ENCODE results near the gene PHC2. TPM values are rescaled to one million over a fixed set of nuclear protein-coding genes. Genes with fewer than 3 reads are reported as not detected.

The PHC2 gene
- total RNA-seq, 1 experiment from 2014 or later: 176 TPM

GRCh38 chr1:33317354-33317753 is 113.5 kb downstream of the PHC2 start:
- BruUV-seq (replicated peaks): no TSS peak
- no peak for ATAC-seq
- H3K79me2 ChIP-seq (ENCODE audit: insufficient read depth, low read length): no peaks in the 10 kb centered on the region
- no peaks in the 10 kb centered on the region for H4K20me1 ChIP-seq (ENCODE audit: insufficient read depth)
- DNase-seq (ENCODE audit: low read depth, low spot score): no peak
- no peak overlapping the region for H3K4me3 ChIP-seq (replicated peaks in 1 of 2; ENCODE audit: low read depth in 1 of 2, low read length in 2 of 2)
- CTCF ChIA-PET: no interaction called here
- H2AFZ ChIP-seq (ENCODE audit: low read depth, low read length, poor library complexity, severe bottlenecking): no peak overlapping the region
- no peaks in the 10 kb centered on the region for H3K36me3 ChIP-seq (ENCODE audit: control insufficient read depth in 1 of 2, insufficient read depth in 2 of 2, low read length in 2 of 2)
- no peak for TF ChIP-seq RAD21 (IDR thresholded peaks at IDR 0.05; ENCODE audit: low read depth)
- no peaks in the 10 kb centered on the region for H3K9me2 ChIP-seq (ENCODE audit: insufficient read depth)
- no peak overlapping the region for H3K4me2 ChIP-seq (ENCODE audit: low read length)
- POLR2A ChIA-PET: no interaction called here
- H3K9ac ChIP-seq (ENCODE audit: low read length): no peak overlapping the region
- RAD21 ChIA-PET (ENCODE audit: low non-redundant PET in 1 of 2, low total read pairs in 2 of 2, uncharacterized antibody in 2 of 2, unreplicated experiment in 2 of 2): no interaction called here
- H3K9me3 ChIP-seq (ENCODE audit: control insufficient read depth in 1 of 2, insufficient read depth in 1 of 2, low read depth in 1 of 2, low read length in 2 of 2): no peaks in the 10 kb centered on the region
- no peaks in the 10 kb centered on the region for H3K4me1 ChIP-seq (ENCODE audit: control insufficient read depth in 1 of 2, insufficient read depth in 2 of 2, low read length in 2 of 2)
- no peak overlapping the region for H3K27ac ChIP-seq (ENCODE audit: low read depth, low read length)
- H3K27me3 ChIP-seq (ENCODE audit: insufficient read depth, low read length): no peaks in the 10 kb centered on the region
- intact Hi-C loops (cut with micrococcal nuclease): no loop called here

- Histone ChIP-seq H3K9me2 (ENCODE audit: insufficient read depth) (no peaks in the 10 kb centered on the region), H4K20me1 (ENCODE audit: insufficient read depth) (no peaks in the 10 kb centered on the region), H3K4me2 (ENCODE audit: low read length) (no peak overlapping the region), H3K9ac (ENCODE audit: low read length) (no peak overlapping the region), H3K4me3 (replicated peaks in 1 of 2; ENCODE audit: low read depth in 1 of 2, low read length in 2 of 2) (no peak overlapping the region), H2AFZ (ENCODE audit: low read depth, low read length, poor library complexity, severe bottlenecking) (no peak overlapping the region), H3K4me1 (ENCODE audit: control insufficient read depth in 1 of 2, insufficient read depth in 2 of 2, low read length in 2 of 2) (no peaks in the 10 kb centered on the region), H3K27ac (ENCODE audit: low read depth, low read length) (no peak overlapping the region), H3K27me3 (ENCODE audit: insufficient read depth, low read length) (no peaks in the 10 kb centered on the region), H3K79me2 (ENCODE audit: insufficient read depth, low read length) (no peaks in the 10 kb centered on the region), H3K36me3 (ENCODE audit: control insufficient read depth in 1 of 2, insufficient read depth in 2 of 2, low read length in 2 of 2) (no peaks in the 10 kb centered on the region), H3K9me3 (ENCODE audit: control insufficient read depth in 1 of 2, insufficient read depth in 1 of 2, low read depth in 1 of 2, low read length in 2 of 2) (no peaks in the 10 kb centered on the region)
- TF ChIP-seq RAD21 (IDR thresholded peaks at IDR 0.05; ENCODE audit: low read depth) (no peak), ZNF274 (IDR thresholded peaks at IDR 0.05; ENCODE audit: low read depth, low read length) (no peak), JUND (IDR thresholded peaks at IDR 0.05) (no peak), EGR1 (IDR thresholded peaks at IDR 0.05; ENCODE audit: low read depth) (no peak), SRF (IDR thresholded peaks at IDR 0.05; ENCODE audit: low read depth) (no peak), TCF7L2 (IDR thresholded peaks at IDR 0.05; ENCODE audit: borderline replicate concordance, extremely low read depth, insufficient read depth, insufficient read length) (no peak), YY1 (IDR thresholded peaks at IDR 0.05; ENCODE audit: extremely low read depth, insufficient replicate concordance, low read depth, low read length) (no peak), EZH2phosphoT487 (IDR thresholded peaks at IDR 0.05; ENCODE audit: borderline replicate concordance) (no peak), SP1 (IDR thresholded peaks at IDR 0.05; ENCODE audit: low read depth) (no peak), FOSL1 (IDR thresholded peaks at IDR 0.05; ENCODE audit: low read depth) (no peak)
- TF ChIP-seq, protein P1, sequence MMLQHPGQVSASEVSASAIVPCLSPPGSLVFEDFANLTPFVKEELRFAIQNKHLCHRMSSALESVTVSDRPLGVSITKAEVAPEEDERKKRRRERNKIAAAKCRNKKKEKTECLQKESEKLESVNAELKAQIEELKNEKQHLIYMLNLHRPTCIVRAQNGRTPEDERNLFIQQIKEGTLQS (IDR thresholded peaks at IDR 0.05): no peak
- TF ChIP-seq, protein P2, sequence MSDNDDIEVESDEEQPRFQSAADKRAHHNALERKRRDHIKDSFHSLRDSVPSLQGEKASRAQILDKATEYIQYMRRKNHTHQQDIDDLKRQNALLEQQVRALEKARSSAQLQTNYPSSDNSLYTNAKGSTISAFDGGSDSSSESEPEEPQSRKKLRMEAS (IDR thresholded peaks at IDR 0.05): no peak
- DNase-seq (ENCODE audit: low read depth, low spot score) (no peak), ATAC-seq (no peak)
- ChIA-PET CTCF (no interaction called here), POLR2A (no interaction called here), RAD21 (ENCODE audit: low non-redundant PET in 1 of 2, low total read pairs in 2 of 2, uncharacterized antibody in 2 of 2, unreplicated experiment in 2 of 2) (no interaction called here)
- BruUV-seq (replicated peaks): no TSS peak
- intact Hi-C loops (cut with micrococcal nuclease): no loop called here
Measured at GRCh38 chr1:33316601-33317000, 114.3 kb downstream of the PHC2 start.

Data from HCT116 (cell line).